A549 (cell line): ENCODE measurements around the gene B3GAT1. TPM values are rescaled to one million over a fixed set of nuclear protein-coding genes. Genes with fewer than 3 reads are reported as not detected.

Source experiments
- ATAC-seq, 2 experiments: fragments of 200-7000 bp in 1 of 2; fragments of >200 bp in 1 of 2; cut with Nextera tagmentation in 1 of 2; cut with Tn5 transposase in 1 of 2; 3 replicates each; pipeline versions ENCODE4 v1.8.0 to v1.9.1; 2018 to 2020; ENCODE audit warnings: mild to moderate bottlenecking in 1 of 2, moderate library complexity in 1 of 2
- CTCF ChIA-PET: fragments of 300-600 bp; sonication (Branson Sonifier 250); formaldehyde crosslinking; extraction: SDS; loops from one replicate; lab custom pipeline; 2021; ENCODE audit warnings: antibody characterized with exemption, inconsistent platforms; lab: Yijun Ruan, JAX
- POLR2A ChIA-PET: fragments of 350-600 bp; formaldehyde crosslinking; extraction: SDS; loops from one replicate; lab custom pipeline; 2021; ENCODE audit warnings: antibody characterized with exemption, inconsistent platforms; lab: Yijun Ruan, JAX
- DNase-seq, 2 experiments: peaks; one replicate each; pipeline versions ENCODE4 v3.0.0 to v3.0.0-alpha.2; 2011 to 2016; ENCODE audit warnings: low read depth in 1 of 2, low spot score in 1 of 2
- FAIRE-seq: peaks from 2 replicates; lab custom pipeline; 2011; peaks lifted over from hg19 to GRCh38; lab: Jason Lieb, UNC
- H3K27ac ChIP-seq, 2 experiments: fragments of >200 bp; sonication (Bioruptor Twin); formaldehyde crosslinking; 3 replicates each; pipeline ENCODE4 v1.5.1; 2016 to 2017
- H3K4me1 ChIP-seq: fragments of >200 bp; sonication (Bioruptor Twin); formaldehyde crosslinking; 3 replicates; pipeline ENCODE4 v1.6.1; 2016
- H3K4me2 ChIP-seq: fragments of >200 bp; sonication (Bioruptor Twin); formaldehyde crosslinking; 3 replicates; pipeline ENCODE4 v1.6.1; 2016
- H3K4me3 ChIP-seq: fragments of >200 bp; sonication (Bioruptor Twin); formaldehyde crosslinking; 3 replicates; pipeline ENCODE4 v1.5.1; 2016
- H3K9me3 ChIP-seq: fragments of >200 bp; sonication (Bioruptor Twin); formaldehyde crosslinking; 3 replicates; pipeline ENCODE4 v1.6.1; 2016
- ATOH8 ChIP-seq: fragments of 250-450 bp; sonication (Bioruptor Pico); IDR thresholded peaks from 2 replicates; pipeline ENCODE4 v1.5.0; 2020; ENCODE audit warnings: low read depth, mild to moderate bottlenecking, moderate library complexity
- BCL3 ChIP-seq: fragments of >200 bp; sonication (Bioruptor Twin); formaldehyde crosslinking; IDR thresholded peaks from 3 replicates; pipeline ENCODE4 v1.6.1; 2016
- CBX2 ChIP-seq: fragments of 200-600 bp; sonication (generic); IDR thresholded peaks from 2 replicates; pipeline ENCODE4 v1.6.1; 2016; ENCODE audit warnings: low read depth, mild to moderate bottlenecking, borderline replicate concordance
- CEBPB ChIP-seq, 2 experiments: fragments of >200 bp in 1 of 2; sonication (Bioruptor Twin) in 1 of 2; formaldehyde crosslinking in 1 of 2; IDR thresholded peaks; 2 replicates each; pipeline ENCODE4 v1.6.1; 2012 to 2016
- CTCF ChIP-seq: fragments of >200 bp; sonication (Bioruptor Twin); formaldehyde crosslinking; IDR thresholded peaks from 3 replicates; pipeline ENCODE4 v1.5.1; 2016
- EHF ChIP-seq: fragments of 250-450 bp; sonication (Bioruptor Pico); IDR thresholded peaks from 2 replicates; pipeline ENCODE4 v1.5.0; 2020; ENCODE audit warnings: mild to moderate bottlenecking
- ELK1 ChIP-seq: fragments of 150-350 bp; IDR thresholded peaks from 2 replicates; pipeline ENCODE4 v1.6.1; 2014; ENCODE audit warnings: low read depth, mild to moderate bottlenecking, low read length
- ESRRA ChIP-seq: fragments of 150-350 bp; IDR thresholded peaks from 2 replicates; pipeline ENCODE4 v1.6.1; 2014; ENCODE audit warnings: mild to moderate bottlenecking, low read length, borderline replicate concordance
- FOSL2 ChIP-seq, 2 experiments: fragments of 450-650 bp in 1 of 2; fragments of >200 bp in 1 of 2; sonication (Bioruptor Twin) in 1 of 2; formaldehyde crosslinking; IDR thresholded peaks; 2 replicates each; pipeline versions ENCODE4 v1.5.0 to v1.6.1; 2016 to 2020; ENCODE audit warnings: mild to moderate bottlenecking in 1 of 2, moderate library complexity in 1 of 2
- HDAC2 ChIP-seq: fragments of 200-600 bp; sonication (generic); IDR thresholded peaks from 2 replicates; pipeline ENCODE4 v1.6.1; 2016
- HEYL ChIP-seq: fragments of 250-450 bp; sonication (Bioruptor Pico); IDR thresholded peaks from 2 replicates; pipeline ENCODE4 v1.8.0; 2021; ENCODE audit warnings: mild to moderate bottlenecking, moderate library complexity
- HMGXB4 ChIP-seq: fragments of 250-450 bp; sonication (Bioruptor Pico); IDR thresholded peaks from 2 replicates; pipeline ENCODE4 v1.5.0; 2021; ENCODE audit warnings: mild to moderate bottlenecking, moderate library complexity, borderline replicate concordance
- HOXB13 ChIP-seq: fragments of 250-450 bp; sonication (Bioruptor Pico); IDR thresholded peaks from 2 replicates; pipeline ENCODE4 v1.5.0; 2020; ENCODE audit warnings: low read depth, mild to moderate bottlenecking, moderate library complexity
- HOXB5 ChIP-seq: fragments of 250-450 bp; sonication (Bioruptor Pico); IDR thresholded peaks from 2 replicates; pipeline ENCODE4 v1.5.0; 2020; ENCODE audit warnings: mild to moderate bottlenecking, moderate library complexity
- JUNB ChIP-seq: fragments of >200 bp; sonication (Bioruptor Twin); formaldehyde crosslinking; IDR thresholded peaks from 2 replicates; pipeline ENCODE4 v1.6.1; 2016
- KDM1A ChIP-seq: fragments of 200-600 bp; sonication (generic); IDR thresholded peaks from 2 replicates; pipeline ENCODE4 v1.6.1; 2016; ENCODE audit warnings: low read depth, mild to moderate bottlenecking
- NFE2L2 ChIP-seq: fragments of 150-350 bp; conservative IDR thresholded peaks from 2 replicates; pipeline ENCODE4 v1.6.1; 2014; ENCODE audit warnings: low read length
- NPAS2 ChIP-seq: fragments of 250-450 bp; sonication (Bioruptor Pico); IDR thresholded peaks from 2 replicates; pipeline ENCODE4 v1.8.0; 2022; ENCODE audit warnings: mild to moderate bottlenecking, moderate library complexity, borderline replicate concordance
- PBX3 ChIP-seq: IDR thresholded peaks from 2 replicates; pipeline ENCODE4 v1.6.1; 2012
- PHF8 ChIP-seq: fragments of 200-600 bp; sonication (generic); IDR thresholded peaks from 2 replicates; pipeline ENCODE4 v1.6.1; 2016; ENCODE audit warnings: low read depth, mild to moderate bottlenecking, antibody characterized with exemption, moderate library complexity, borderline replicate concordance
- POLR2A ChIP-seq: IDR thresholded peaks from 2 replicates; pipeline ENCODE4 v1.6.1; 2012; ENCODE audit warnings: mild to moderate bottlenecking, low read length
- RNF2 ChIP-seq: fragments of 200-600 bp; sonication (generic); IDR thresholded peaks from 2 replicates; pipeline ENCODE4 v1.6.1; 2016; ENCODE audit warnings: low read depth, mild to moderate bottlenecking, antibody characterized with exemption, moderate library complexity, borderline replicate concordance
- USF2 ChIP-seq: fragments of 450-650 bp; IDR thresholded peaks from 2 replicates; pipeline ENCODE4 v1.6.1; 2014; ENCODE audit warnings: antibody characterized with exemption
- ZC3H11A ChIP-seq: fragments of 450-650 bp; IDR thresholded peaks from 2 replicates; pipeline ENCODE4 v1.6.1; 2014; ENCODE audit warnings: antibody characterized with exemption, mild to moderate bottlenecking
- ZFP36 ChIP-seq: fragments of 450-650 bp; IDR thresholded peaks from 2 replicates; pipeline ENCODE4 v1.6.1; 2014; ENCODE audit warnings: borderline replicate concordance; ENCODE audit not compliant: partially characterized antibody
- ZNF302 ChIP-seq: fragments of 250-450 bp; sonication (Bioruptor Pico); IDR thresholded peaks from 2 replicates; pipeline ENCODE4 v1.9.0; 2021; ENCODE audit warnings: inconsistent platforms, mild to moderate bottlenecking, moderate library complexity
- ZSCAN20 ChIP-seq: fragments of 250-450 bp; sonication (Bioruptor Pico); IDR thresholded peaks from 2 replicates; pipeline ENCODE4 v1.8.0; 2022; ENCODE audit warnings: mild to moderate bottlenecking, moderate library complexity
- WGBS: methylation state at CpG from one replicate; pipeline ENCODE4 v1.1.6; 2017; ENCODE audit errors: missing lambda C conversion rate; 5-methylcytosine and 5-hydroxymethylcytosine counted together
- polyA plus RNA-seq, 4 experiments: library from polyadenylated mRNA; depleted of rRNA in 3 of 4; stranded (reverse); fragments of >200 nt; fragmentation: RNase III in 1 of 4; extraction: RNeasy Plus Mini Kit Qiagen cat#74134 plus additional on column Dnase treatment in 1 of 4; gene quantifications; 2 replicates in 3 of 4; 3 replicates in 1 of 4; pipeline ENCODE4 v1.2.3, GENCODE V29; 2011 to 2017

B3GAT1 gene
- polyA plus RNA-seq, 2 of the 4 experiments (the other 2 are of a cell fraction), result not detected

- ChIA-PET POLR2A (no interaction called here), CTCF (no interaction called here)
- H3K4me1 ChIP-seq, result no peaks in the 10 kb centered on the region
- WGBS, result 90% methylated on average over 1 of the region's 4 CpGs
- FAIRE-seq (no peak), ATAC-seq (no peak), DNase-seq (no peak)
- H3K9me3 ChIP-seq, result no peaks in the 10 kb centered on the region
- H3K4me2 ChIP-seq, result no peak overlapping the region
- H3K4me3 ChIP-seq, result no peak overlapping the region
- no peak overlapping the region for H3K27ac ChIP-seq
- TF ChIP-seq ZC3H11A (no peak), HOXB13 (no peak), FOSL2 (IDR thresholded peaks at IDR 0.05) (no peak), FOSL2 (CRISPR knock-in tag; IDR thresholded peaks at IDR 0.05) (no peak), HOXB5 (CRISPR knock-in tag) (no peak), CTCF (no peak), PBX3 (no peak), ZSCAN20 (CRISPR knock-in tag) (no peak), CBX2 (no peak), ZFP36 (no peak), HMGXB4 (CRISPR knock-in tag) (no peak), ELK1 (no peak), KDM1A (no peak), RNF2 (no peak), CEBPB (IDR thresholded peaks at IDR 0.05) (no peak), ESRRA (no peak), JUNB (no peak), HDAC2 (no peak), ZNF302 (CRISPR knock-in tag) (no peak), BCL3 (no peak)
Observed at GRCh38 chr11:134337051-134337450, 75.0 kb downstream of the B3GAT1 start.

GRCh38 chr11:134334796-134335571, 77.1 kb downstream of the B3GAT1 start:
- FAIRE-seq (no peak), ATAC-seq (no peak), DNase-seq (no peak)
- Histone ChIP-seq H3K4me2 (no peak overlapping the region), H3K4me1 (no peaks in the 10 kb centered on the region), H3K9me3 (no peaks in the 10 kb centered on the region), H3K27ac (no peak overlapping the region), H3K4me3 (no peak overlapping the region)
- CTCF ChIA-PET, result no interaction called here
- POLR2A ChIA-PET, result no interaction called here
- 79% methylated on average over 10 of the region's 10 CpGs for WGBS
- TF ChIP-seq USF2 (no peak), NPAS2 (no peak), EHF (CRISPR knock-in tag) (no peak), NFE2L2 (no peak), HEYL (CRISPR knock-in tag) (no peak), PHF8 (no peak), POLR2A (no peak), ATOH8 (CRISPR knock-in tag) (no peak), CTCF (no peak)
